Uterus (tissue), 2 donors: ENCODE measurements around the gene PPP1R7.

Experiments used
- CTCF ChIP-seq, 4 experiments: fragments of 200-600 bp in 2 of 4; fragments of 450-650 bp in 2 of 4; sonication (generic) in 2 of 4; IDR thresholded peaks; one replicate each; pipeline ENCODE4 v1.5.1; 2016 to 2019; ENCODE audit warnings: antibody characterized with exemption in 4 of 4, mild to moderate bottlenecking in 2 of 4, moderate library complexity in 1 of 4
- POLR2A ChIP-seq, 2 donors: fragments of 450-650 bp; IDR thresholded peaks; one replicate each; pipeline ENCODE4 v1.6.1; 2016; ENCODE audit warnings: antibody characterized with exemption in 2 of 2, mild to moderate bottlenecking in 1 of 2, moderate library complexity in 1 of 2

DNA sequence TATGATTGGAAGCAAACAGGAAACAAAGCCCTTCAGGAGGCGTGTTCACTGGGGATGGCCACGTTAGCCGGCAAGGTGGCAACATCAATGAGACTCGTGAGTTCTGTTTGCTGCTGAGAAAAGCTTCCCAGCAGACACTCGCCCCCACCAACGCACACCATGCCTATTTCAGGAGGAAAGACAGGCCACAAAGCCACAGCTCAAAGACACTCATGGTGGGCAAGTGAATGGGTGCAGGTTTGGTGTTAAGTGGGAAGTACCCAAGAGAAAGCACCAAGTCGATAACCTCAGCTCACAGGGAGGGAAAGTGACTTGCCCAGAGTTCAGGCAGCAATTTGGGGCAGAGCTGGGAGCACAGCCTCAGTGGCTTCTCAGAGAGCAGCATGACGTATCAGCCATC is 37.7 kb upstream of the PPP1R7 start:
- no peak for TF ChIP-seq CTCF (IDR thresholded peaks at IDR 0.05)
- TF ChIP-seq POLR2A (IDR thresholded peaks at IDR 0.05) = no peak
